Limb (tissue), 2 donors: ENCODE measurements around the gene CSTF3.
A peak's percentile ranks its signal among the peaks of the same experiment; 100 is the strongest.

ENCODE experiments used
- DNase-seq, 2 donors: peaks; one replicate each; pipeline ENCODE4 v3.0.0-alpha.2; 2016; ENCODE audit errors: extremely low spot score in 2 of 2

The CSTF3 gene

DNA sequence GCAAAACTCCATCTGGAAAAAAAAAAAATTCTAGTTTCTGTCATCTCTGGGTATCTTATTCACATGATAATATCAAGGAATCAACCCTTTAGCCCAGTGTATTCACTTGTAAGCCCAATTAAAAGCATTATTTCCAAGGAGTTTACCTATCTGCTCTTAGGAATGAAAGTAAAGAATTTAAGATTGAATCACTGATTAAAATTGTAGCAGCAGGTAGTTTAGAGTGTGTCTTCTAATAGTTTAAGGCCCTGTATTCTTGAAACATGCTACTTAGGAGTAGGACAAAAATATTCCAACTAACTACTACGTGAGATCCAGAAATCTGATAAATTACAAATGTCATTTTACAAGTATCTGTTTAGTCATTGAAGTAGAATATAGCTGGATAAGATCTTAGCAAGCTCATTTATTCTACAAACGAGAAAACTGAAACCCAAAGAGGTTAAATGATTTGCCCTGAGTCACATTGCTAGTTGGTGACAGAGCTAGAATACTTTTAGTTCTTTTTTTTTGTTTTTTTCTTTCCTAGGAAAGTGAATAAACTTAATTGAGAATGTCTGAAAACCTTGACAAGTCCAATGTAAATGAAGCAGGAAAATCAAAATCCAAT, 118.0 kb downstream of the CSTF3 start:
- DNase-seq: no peak

DNA sequence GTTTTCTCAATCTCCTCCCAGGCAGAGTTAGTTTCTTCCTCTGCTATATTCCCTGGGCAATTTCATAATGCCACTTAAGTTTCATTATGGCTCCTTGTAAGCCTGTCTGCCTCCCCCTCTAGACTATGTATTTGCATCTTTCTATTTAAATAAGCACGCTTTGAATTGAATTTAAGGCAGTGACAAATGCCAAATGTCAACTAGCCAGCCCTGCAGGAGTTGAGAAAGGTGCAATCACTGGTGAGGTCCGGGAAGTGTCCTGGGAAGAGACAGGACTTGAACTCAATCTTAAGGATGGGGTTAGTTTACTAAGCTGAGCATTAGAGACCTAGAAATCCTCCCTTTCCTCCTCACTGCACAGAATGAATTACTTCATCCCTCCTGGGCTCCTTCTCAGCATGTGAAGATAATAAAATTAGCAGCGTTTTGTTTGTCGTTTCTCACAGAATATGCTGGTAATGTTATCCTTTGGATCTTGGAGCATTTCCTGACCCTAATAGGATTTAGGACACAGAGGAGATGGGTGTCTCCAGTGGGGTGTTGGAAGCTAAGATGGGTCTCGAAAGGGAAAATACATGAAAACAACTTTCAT, 120.3 kb downstream of the CSTF3 start:
- DNase-seq: no peak

DNA sequence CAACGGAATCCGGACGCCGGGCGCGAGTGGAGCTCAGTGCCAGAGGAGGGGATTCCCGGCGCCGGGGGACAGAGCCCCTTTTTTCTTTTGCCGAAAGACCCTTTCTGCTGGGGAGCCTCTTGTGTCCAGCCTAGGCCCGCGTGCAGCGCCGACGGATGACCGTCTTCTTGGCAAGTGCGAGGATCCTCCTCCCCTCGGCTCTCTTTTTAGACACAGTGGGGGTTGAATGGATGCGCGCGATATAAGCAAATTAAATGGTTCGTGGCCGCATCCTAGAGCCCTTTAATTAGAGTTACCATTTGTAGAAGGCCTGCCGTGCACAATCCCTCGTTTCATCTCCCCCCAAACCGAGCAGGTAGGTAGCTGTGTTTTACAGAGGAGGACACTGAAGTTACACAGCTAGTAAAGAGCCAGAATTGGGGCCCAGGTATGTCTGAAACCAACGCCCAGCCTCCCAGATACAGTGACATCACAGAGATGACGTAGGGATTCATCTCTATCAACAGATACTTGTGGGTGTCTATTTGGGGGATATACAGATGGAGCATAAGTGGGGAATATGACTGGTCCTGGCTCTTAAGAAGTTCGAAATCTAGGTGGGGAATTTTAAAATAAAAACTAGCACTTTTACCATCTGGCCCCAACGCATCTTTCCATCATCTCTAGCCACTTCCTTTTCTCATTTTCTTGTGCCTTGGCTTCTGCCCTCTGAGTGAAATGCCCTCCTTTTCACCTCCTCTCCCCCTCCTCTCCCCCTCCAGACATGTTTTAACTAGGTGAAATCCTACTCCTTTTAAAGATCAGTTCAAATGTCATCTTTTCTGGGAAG, 121.0 kb downstream of the CSTF3 start:
- no peak for DNase-seq

DNA sequence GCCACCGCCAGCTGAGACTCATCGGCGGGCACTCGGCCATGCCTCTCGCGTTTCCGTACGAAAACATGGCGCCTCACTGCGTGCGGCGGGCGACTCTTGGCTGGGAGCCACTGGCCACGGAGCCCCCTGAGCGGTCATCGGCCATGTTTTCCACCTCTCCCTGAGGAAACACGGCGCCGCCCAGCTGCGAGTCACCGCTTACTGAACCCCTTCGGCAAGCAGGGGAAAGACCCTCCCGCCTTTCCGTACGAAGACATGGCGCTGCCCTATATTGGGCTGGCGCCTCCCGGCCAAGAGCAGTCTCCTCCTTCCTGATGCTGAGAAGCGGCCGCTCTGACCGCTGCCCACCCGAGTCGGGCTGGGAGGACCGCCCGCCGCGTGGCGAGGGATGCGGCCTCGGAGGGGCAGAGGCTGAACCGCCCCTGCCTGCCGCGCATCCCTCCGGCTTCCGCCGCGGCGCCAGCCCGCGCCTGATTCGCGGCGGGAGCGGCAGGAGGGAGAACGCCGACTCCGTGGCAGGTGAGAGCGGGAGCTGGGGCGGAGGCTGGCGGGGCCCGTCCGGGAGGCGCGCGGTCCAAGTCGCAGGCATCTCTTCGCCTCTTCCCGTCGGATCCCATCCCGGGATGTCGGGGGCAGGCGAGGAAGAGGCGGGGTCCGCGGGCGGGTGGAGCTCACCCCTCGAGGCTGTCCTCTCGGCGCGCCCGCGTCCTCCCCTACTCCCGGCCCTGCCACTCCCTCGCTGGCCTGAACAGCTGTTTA, 121.8 kb downstream of the CSTF3 start, which contains the start of gene TCP11L1:
Gene TCP11L1 (plus strand): TSS at position 299 of the 759 bp plus-strand sequence. CDS start 4,202 bp downstream, outside the sequence.
- DNase-seq: peak; percentile 93 to 95

DNA sequence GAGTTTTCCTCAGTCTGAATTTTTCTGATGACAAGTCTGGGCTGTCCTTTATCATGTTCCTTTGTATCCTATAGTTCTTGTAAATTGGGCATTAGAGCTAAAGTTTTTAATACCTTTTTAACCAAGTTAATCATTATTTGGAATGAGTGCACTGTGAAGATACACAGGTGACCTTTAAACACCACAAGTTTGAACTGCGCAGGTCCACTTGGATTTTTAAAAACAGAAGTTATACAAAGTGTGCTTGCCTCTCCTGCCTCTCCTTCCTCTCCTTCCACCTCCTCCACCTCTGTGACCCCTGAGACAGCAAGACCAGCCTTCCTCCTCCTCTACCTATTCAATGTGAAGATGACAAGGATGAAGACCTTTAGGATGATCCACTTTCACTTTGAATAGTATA, 126.3 kb downstream of the CSTF3 start:
- no peak for DNase-seq
